Stimulated activated CD8-positive, alpha-beta memory T cell treated with anti-CD3 and anti-CD28 coated beads, Interleukin-7, amount 100 ng/mL, for 48 hours (primary cell): ENCODE data around the gene RNF183.
"Not testable (repeated sequence)": the region's sequence is repeated elsewhere in the genome, so short reads cannot be mapped to it uniquely, and the experiment has no call there.

Experiments
- DNase-seq, 2 donors: peaks; one replicate each; pipeline ENCODE4 v3.0.0-alpha.2; 2020; ENCODE audit warnings: low read depth in 1 of 2; ENCODE audit errors: extremely low read depth in 1 of 2

The RNF183 gene

GRCh38 chr9:113317777-113318176 lies 14.6 kb upstream of the RNF183 start:
- no peak for DNase-seq

DNA sequence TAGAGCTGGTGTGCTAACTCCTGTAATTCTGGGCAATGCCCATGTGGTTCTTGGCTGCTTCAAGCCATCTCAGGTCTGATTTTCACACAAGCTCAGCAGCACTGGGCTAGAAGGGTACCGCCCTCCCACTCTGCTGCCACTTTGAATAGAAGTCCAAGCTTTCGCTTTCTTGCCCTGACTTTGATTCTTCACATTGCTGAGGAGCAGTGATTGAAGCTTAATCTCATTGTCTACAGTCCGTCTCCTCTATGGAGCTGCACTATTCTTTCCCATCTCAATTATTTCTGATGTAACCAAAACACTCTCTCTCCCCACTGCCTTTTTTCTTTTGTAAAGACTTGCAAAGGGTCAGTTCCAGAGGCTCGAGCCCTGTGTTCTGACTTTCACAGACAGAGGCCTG lies 12.9 kb upstream of the RNF183 start:
- DNase-seq = no peak

- no peak for DNase-seq
These were observed 12.1 kb upstream of the RNF183 start for GRCh38 chr9:113315231-113315630.

- no peak for DNase-seq
These were observed 10.1 kb upstream of the RNF183 start for GRCh38 chr9:113313261-113313660.

DNA sequence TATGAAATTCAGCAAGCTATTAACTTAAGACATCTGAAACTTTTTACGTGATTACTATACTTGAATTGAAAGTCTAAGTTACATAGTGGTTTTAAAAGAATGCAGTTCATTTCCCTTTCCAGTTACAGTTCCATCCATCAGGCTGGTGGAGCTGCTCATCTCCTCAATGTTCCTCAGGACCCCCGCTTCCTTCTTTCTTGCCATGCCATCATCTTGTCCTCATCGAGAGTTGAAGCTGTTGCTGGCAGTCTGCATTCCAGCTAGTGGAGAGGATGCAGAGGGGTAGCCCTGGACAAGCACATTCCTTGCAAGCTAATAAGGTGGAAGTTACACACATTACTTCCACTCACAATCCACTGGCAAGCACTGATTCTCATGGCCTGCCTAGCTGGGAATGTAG lies 8.8 kb upstream of the RNF183 start:
- DNase-seq = no peak

GRCh38 chr9:113310538-113310937 lies 7.4 kb upstream of the RNF183 start:
- no peak for DNase-seq

GRCh38 chr9:113309204-113309813 lies 6.1 kb upstream of the RNF183 start:
- peak in 1 of 2 donors; percentile 5 for DNase-seq

DNA sequence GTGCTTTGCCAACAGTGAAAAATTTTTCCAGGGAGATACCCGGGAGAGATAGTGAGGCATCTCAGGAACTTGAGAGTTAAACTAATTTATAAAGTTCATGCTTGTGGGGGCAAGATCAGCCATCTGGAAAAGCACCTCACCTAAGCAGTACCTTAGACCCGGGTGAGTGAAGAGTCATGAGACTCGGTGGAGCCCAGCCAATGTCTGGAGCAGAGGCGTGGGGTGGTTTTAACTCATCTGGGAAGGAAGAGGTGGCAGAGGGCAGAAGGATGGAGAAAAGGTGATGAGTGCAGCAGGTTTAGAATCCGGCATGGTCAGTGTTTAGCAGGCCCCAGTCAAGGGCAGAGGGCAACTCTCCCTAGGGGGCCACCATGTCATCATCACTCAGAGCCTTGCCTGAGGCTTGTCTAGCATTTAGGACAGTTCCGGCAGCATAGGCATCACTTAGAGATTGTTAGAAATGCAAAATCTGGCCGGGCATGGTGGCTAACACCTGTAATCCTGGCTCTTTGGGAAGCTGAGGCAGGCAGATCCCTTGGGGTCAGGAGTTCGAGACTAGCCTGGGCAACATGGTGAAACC lies 4.3 kb upstream of the RNF183 start:
- DNase-seq = no peak

- DNase-seq = no peak
These were observed 3.4 kb upstream of the RNF183 start for GRCh38 chr9:113306566-113306965.

DNA sequence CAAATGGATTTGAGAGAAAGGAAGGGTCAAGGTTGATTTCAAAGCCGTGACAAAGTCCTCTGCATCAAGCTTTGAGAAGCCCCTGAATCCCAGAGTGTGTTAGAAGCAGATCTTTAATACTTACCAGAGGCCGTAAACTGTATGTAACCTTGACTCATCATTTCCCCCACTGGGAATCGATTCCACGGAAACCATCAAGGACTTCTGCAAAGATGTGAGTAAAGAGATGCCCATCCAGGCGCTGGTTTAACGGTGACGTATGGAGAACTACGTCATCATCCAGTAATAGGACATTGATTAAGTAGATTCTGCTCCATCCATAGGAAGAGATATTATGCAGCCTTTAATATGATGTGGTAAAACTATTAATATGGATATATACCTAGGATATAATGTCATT lies 1.6 kb downstream of the RNF183 start:
- DNase-seq = no peak

GRCh38 chr9:113299800-113300292 lies 3.3 kb downstream of the RNF183 start:
- no peak for DNase-seq

DNA sequence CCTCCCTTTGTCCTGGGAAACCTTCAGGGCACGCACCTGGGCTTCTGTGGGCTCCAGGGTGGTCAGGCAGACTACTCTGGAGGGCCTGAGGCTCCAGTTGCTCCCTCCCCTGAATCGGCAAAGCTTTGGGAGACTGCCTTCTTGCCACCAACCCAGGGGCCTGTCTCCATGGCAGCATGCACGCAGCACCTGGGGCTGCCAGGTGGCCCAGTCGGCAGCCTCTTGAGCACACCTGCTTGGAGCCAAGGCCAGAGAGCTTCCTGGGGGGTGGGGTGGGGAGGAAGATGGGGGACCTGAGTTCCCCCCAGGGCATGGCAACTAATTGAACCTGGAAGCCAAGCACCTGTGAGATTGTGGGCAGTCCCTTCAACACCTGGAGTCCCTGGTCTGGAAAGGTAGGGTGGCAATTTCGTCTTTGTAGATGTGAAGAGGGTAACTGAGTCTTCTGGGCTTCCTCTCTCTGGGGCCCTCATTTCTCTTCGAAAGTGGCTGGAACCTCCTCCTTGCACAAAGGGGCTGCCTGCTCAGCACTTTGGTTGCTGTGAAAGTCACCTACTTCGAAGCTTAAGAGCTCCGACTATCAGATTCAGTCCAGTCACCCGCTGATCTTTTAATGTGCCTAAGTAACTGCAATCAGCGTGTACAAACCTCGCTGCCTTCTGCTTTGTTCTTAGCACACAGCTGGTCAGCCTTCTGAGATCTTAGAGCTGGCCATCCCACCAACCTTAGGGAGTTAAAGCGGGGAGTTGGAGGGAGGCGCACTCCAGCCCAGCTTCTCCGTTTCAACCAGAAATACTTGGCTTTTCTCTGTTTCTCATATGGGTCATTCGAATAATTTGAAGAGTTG lies 4.0 kb downstream of the RNF183 start:
- no peak for DNase-seq

GRCh38 chr9:113298311-113298710 lies 4.9 kb downstream of the RNF183 start:
- no peak for DNase-seq

DNA sequence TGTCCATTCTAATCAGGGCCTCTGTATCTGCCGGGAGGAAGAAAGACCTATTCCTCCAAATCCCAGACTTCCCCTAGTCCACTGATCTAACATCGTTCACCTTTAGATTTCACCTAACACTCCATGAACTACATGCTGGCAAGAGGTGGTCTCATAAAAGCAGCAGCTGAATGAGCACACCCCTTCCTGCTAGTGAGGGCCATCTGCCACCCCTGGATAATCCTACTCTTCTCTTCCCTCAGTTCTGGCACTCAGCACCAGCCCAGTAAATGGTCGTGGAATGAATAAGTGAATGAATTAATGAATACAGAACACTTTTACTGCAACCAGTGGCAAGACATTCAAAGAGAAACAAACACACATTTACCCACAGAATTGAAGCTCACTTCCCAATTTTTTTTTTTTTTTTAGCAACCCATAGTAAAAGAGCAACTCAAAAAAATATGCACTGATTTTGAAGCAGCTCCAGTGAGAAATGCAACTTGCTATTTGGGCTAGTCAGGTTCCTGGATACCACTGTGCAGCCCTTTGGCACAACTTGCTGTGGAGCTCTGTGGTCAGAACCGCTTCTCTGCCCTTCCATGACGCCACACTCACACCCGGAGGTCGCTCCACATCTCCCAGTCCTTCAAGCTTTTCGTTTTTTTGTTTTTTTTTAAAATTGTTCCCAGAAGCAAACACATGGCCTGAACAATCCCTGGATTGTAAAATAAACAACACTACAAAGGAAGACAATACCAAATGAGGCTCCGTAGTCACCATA lies 6.2 kb downstream of the RNF183 start:
- no peak for DNase-seq

- DNase-seq = not testable (repeated sequence)
These were observed 6.9 kb downstream of the RNF183 start for GRCh38 chr9:113296247-113296646.

DNA sequence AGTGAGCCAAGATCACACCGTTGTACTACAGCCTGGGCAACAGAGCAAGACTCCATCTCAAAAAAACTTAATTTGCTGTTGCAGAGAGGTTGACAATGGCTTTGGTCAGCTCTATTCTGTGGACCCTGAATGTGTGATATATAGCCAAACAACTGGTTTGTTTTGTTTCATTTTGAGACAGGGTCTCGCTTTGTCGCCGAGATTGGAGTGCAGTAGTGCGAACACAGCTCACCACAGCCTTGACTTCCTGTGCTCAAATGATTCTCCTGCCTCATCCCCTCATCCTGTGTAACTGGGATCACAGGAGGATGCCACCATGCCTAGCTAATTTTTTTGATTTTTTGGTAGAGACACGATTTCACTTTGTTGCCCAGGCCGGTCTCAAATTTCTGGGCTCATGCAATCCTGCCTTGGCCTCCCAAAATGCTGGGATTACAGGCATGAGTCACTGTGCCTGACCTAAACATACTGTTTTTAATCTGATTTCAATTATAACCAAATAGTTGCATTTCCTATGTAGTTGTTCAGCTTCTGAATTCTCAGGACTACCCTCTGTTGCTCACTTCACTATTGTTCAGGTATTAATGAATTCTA lies 9.8 kb downstream of the RNF183 start:
- no peak for DNase-seq

DNA sequence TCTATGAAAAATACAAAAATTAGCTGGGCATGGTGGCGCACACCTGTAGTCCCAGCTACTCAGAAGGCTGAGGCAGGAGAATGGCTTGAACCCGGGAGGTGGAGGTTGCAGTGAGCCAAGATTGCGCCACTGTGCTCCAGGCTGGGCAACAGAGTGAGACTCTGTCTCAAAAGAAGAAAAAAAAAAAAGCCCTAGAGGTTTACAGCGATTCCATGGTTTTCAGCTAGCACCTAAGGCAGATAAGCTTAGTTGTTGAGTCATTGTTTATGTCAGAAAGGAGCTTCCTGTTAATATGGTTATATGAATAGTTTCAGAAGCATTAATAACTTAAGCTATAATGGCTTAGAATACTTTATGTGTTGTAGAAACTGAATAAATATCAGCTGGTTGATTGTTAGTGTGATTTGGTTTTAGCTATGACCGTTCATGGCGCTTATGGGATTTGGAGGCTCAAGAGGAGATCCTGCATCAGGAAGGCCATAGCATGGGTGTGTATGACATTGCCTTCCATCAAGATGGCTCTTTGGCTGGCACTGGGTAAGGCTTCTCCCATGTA lies 13.0 kb downstream of the RNF183 start:
- no peak for DNase-seq

DNA sequence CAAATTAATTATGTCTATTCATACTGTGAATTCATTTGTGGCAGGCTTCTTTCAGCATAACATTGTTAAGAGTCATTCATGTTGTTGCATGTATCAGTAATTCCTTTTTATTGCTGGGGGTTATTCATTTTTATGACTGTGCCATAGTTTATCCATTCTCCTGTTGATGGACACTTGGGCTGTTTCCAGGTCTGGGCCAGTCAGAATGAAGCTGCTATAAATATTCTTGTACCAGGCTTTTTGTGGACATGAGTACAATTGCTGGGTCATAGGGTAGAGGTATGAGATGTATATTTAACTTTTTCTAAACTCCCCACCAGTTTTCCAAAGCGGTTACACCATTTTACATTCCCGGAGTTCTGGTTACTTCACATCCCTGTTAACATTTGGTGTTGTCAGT lies 14.1 kb downstream of the RNF183 start:
- no peak for DNase-seq

DNA sequence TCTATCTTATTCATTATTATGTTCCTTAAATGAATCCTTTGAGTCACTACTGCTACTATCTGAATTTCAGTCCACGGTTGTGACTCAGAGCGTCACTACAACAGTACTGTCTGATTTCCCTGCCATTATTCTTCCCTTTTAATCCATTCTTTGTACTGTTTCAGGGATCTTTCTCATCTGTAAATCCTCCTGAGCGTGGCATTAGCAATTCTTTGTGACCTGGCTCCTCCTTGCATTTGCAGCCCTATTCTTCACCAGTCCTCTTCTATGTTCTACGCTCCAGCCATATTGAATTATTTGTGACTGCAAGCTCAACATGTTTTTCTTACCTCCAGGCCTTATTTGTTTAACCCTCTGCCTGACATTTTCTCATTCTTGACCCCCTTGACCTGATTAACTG lies 21.8 kb downstream of the RNF183 start:
- DNase-seq = no peak

DNA sequence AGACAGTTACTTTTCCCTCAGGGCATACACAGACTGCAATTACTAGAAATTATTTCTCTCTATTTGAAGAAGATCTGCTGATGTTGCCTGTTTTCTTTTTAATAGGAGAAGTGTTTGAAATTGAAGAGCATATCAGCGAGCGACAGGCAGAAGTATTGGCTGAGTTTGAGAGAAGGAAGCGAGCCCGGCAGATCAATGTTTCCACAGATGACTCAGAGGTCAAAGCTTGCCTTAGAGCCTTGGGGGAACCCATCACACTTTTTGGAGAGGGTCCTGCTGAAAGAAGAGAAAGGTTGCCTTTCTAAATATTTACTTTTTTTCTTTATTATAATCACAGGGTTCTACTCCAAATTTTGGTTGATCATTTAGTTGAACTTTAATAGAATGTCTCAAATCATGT lies 24.3 kb downstream of the RNF183 start:
- no peak for DNase-seq
